Measurements from ENCODE around the gene C20orf96. TPM values are rescaled to one million over a fixed set of nuclear protein-coding genes. Genes with fewer than 3 reads are reported as not detected.

C20orf96 gene
- total RNA-seq, 3 donors from 2014 or later: 2.6 to 9.2 (median 6.1) TPM

GRCh38 chr20:300345-300990 lies 9.9 kb upstream of the C20orf96 start:
- Histone ChIP-seq H3K27me3 (no peaks in the 10 kb centered on the region), H3K27ac (peak overlapping the region in 1 of 2 donors; percentile 13), H3K36me3 (no peaks in the 10 kb centered on the region), H3K4me3 (peak overlapping the region in 1 of 3 donors; percentile 92), H3K9me3 (no peaks in the 10 kb centered on the region), H3K4me1 (peaks cover 4 to 25% of the 10 kb centered on the region in 2 donors)
- DNase-seq (ENCODE audit: low spot score in 2 of 2): no peak
- no peak for TF ChIP-seq POLR2AphosphoS5 (IDR thresholded peaks at IDR 0.05)
- no peak for TF ChIP-seq CTCF (IDR thresholded peaks at IDR 0.05)
- no peak for TF ChIP-seq POLR2A (IDR thresholded peaks at IDR 0.05)
- intact Hi-C loops (cut with DNase I; ENCODE audit: low total_unique reads): no loop called here

- peak overlapping the region; percentile 68 to 92 (median 89) for H3K4me3 ChIP-seq
- H3K36me3 ChIP-seq: no peaks in the 10 kb centered on the region
- intact Hi-C loops (cut with DNase I; ENCODE audit: low total_unique reads): no loop called here
- no peaks in the 10 kb centered on the region for H3K9me3 ChIP-seq
- TF ChIP-seq POLR2AphosphoS5 (IDR thresholded peaks at IDR 0.05) (no peak), POLR2A (IDR thresholded peaks at IDR 0.05) (no peak), CTCF (IDR thresholded peaks at IDR 0.05) (no peak)
- DNase-seq (ENCODE audit: low spot score in 2 of 2): no peak
- peak overlapping the region; percentile 98 to 99 for H3K27ac ChIP-seq
- H3K4me1 ChIP-seq: peaks cover 4 to 25% of the 10 kb centered on the region in 2 donors
- H3K27me3 ChIP-seq: no peaks in the 10 kb centered on the region
Observed at GRCh38 chr20:298776-299391, 8.3 kb upstream of the C20orf96 start.

- Histone ChIP-seq H3K36me3 (no peaks in the 10 kb centered on the region), H3K4me3 (peak overlapping the region; percentile 68 to 92 (median 89)), H3K9me3 (no peaks in the 10 kb centered on the region), H3K4me1 (peaks cover 4 to 25% of the 10 kb centered on the region in 2 donors), H3K27me3 (no peaks in the 10 kb centered on the region), H3K27ac (peak overlapping the region; percentile 98 to 99)
- DNase-seq (ENCODE audit: low spot score in 2 of 2): peak; percentile 50 to 61
- TF ChIP-seq CTCF (IDR thresholded peaks at IDR 0.05): no peak
- TF ChIP-seq POLR2A (IDR thresholded peaks at IDR 0.05): no peak
- peak in 2 of 3 donors; percentile 65 to 73 for TF ChIP-seq POLR2AphosphoS5 (IDR thresholded peaks at IDR 0.05)
- intact Hi-C loops (cut with DNase I; ENCODE audit: low total_unique reads): no loop called here
Observed at GRCh38 chr20:297925-298775, 7.6 kb upstream of the C20orf96 start.

- no peaks in the 10 kb centered on the region for H3K9me3 ChIP-seq
- intact Hi-C loops (cut with DNase I; ENCODE audit: low total_unique reads): no loop called here
- peak within 1 kb of the TSS; percentile 98 to 99 for H3K27ac ChIP-seq
- peak within 1 kb of the TSS; percentile 68 to 92 (median 89) for H3K4me3 ChIP-seq
- H3K27me3 ChIP-seq: no peaks in the 10 kb centered on the region
- peak in 2 of 3 donors; percentile 6 to 12 for TF ChIP-seq CTCF (IDR thresholded peaks at IDR 0.05)
- peak; percentile 79 to 94 (median 84) for TF ChIP-seq POLR2AphosphoS5 (IDR thresholded peaks at IDR 0.05)
- peak; percentile 42 for TF ChIP-seq POLR2A (IDR thresholded peaks at IDR 0.05)
- no peaks in the 10 kb centered on the region for H3K36me3 ChIP-seq
- peak; percentile 79 to 82 for DNase-seq (ENCODE audit: low spot score in 2 of 2)
- peaks cover 4 to 25% of the 10 kb centered on the region in 2 donors for H3K4me1 ChIP-seq
Observed at GRCh38 chr20:297098-297924, 6.8 kb upstream of the C20orf96 start, which contains the start of gene ZCCHC3. Gene ZCCHC3, plus strand, starts transcription at chr20:297570. Its CDS starts 17 bp downstream, at chr20:297587.

Measured in breast epithelium (tissue), 4 donors.